ENCODE results near the gene CYSLTR2.

DNA sequence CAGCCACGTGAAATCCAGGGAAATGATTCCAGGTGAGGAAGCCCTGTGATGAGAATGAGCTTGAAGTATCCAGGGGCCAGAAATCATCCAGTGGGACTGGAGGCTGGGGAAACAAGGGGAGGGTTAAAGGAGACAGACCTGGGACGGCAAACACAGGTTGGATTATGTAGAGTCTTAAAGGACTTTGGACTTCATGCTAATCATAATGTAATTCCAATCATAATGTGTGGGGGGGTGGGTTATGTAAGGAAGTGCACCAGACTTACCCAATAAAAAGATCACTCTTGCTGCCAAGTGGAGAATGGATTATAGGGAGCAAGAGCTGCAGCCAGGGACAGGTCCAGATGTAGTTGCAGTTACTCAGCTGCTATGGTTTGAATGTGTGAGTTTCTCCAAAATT, 16.1 kb upstream of the CYSLTR2 start:
- TF ChIP-seq, protein P1, sequence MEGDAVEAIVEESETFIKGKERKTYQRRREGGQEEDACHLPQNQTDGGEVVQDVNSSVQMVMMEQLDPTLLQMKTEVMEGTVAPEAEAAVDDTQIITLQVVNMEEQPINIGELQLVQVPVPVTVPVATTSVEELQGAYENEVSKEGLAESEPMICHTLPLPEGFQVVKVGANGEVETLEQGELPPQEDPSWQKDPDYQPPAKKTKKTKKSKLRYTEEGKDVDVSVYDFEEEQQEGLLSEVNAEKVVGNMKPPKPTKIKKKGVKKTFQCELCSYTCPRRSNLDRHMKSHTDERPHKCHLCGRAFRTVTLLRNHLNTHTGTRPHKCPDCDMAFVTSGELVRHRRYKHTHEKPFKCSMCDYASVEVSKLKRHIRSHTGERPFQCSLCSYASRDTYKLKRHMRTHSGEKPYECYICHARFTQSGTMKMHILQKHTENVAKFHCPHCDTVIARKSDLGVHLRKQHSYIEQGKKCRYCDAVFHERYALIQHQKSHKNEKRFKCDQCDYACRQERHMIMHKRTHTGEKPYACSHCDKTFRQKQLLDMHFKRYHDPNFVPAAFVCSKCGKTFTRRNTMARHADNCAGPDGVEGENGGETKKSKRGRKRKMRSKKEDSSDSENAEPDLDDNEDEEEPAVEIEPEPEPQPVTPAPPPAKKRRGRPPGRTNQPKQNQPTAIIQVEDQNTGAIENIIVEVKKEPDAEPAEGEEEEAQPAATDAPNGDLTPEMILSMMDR (IDR thresholded peaks at IDR 0.05): no peak
- no peak for TF ChIP-seq POLR2A (IDR thresholded peaks at IDR 0.05)

Data from adrenal gland (tissue), 5 donors.